ENCODE results near the gene NKAIN2. TPM values are rescaled to one million over a fixed set of nuclear protein-coding genes. Genes with fewer than 3 reads are reported as not detected.

The NKAIN2 gene
- total RNA-seq, 1 donor: under 0.01 TPM

DNA sequence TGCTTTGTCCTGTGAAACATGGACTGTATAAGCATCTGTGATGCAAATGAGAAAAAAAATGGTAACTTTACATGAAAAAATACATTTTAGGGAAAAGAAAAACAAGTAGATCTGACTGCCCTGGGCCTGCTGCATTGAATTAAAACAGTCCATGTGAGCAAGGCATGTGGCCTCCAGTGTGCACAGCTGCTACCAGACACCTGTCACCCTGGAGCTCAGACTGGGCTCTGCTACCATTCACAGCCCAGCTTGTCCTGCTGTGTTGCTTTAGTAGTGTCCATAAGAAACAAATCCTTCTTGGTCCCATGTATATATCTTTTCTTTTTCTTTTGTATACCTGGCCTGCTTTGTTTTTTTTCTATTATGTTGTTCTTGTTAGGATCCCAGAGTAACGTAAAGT lies 315.9 kb downstream of the NKAIN2 start:
- TF ChIP-seq, protein P1, sequence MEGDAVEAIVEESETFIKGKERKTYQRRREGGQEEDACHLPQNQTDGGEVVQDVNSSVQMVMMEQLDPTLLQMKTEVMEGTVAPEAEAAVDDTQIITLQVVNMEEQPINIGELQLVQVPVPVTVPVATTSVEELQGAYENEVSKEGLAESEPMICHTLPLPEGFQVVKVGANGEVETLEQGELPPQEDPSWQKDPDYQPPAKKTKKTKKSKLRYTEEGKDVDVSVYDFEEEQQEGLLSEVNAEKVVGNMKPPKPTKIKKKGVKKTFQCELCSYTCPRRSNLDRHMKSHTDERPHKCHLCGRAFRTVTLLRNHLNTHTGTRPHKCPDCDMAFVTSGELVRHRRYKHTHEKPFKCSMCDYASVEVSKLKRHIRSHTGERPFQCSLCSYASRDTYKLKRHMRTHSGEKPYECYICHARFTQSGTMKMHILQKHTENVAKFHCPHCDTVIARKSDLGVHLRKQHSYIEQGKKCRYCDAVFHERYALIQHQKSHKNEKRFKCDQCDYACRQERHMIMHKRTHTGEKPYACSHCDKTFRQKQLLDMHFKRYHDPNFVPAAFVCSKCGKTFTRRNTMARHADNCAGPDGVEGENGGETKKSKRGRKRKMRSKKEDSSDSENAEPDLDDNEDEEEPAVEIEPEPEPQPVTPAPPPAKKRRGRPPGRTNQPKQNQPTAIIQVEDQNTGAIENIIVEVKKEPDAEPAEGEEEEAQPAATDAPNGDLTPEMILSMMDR (IDR thresholded peaks at IDR 0.05; ENCODE audit: insufficient read depth, low read length): no peak
- DNase-seq (ENCODE audit: low read depth): no peak
- H3K4me3 ChIP-seq (ENCODE audit: low read depth, low read length): no peak overlapping the region

- TF ChIP-seq, protein P1 (IDR thresholded peaks at IDR 0.05; ENCODE audit: insufficient read depth, low read length): no peak
- no peak overlapping the region for H3K4me3 ChIP-seq (ENCODE audit: low read depth, low read length)
- no peak for DNase-seq (ENCODE audit: low read depth)
Measured at GRCh38 chr6:124123617-124124209, 320.0 kb downstream of the NKAIN2 start.

GRCh38 chr6:124131259-124131658 lies 327.6 kb downstream of the NKAIN2 start:
- TF ChIP-seq, protein P1 (IDR thresholded peaks at IDR 0.05; ENCODE audit: insufficient read depth, low read length): no peak
- H3K4me3 ChIP-seq (ENCODE audit: low read depth, low read length): no peak overlapping the region
- DNase-seq (ENCODE audit: low read depth): no peak

DNA sequence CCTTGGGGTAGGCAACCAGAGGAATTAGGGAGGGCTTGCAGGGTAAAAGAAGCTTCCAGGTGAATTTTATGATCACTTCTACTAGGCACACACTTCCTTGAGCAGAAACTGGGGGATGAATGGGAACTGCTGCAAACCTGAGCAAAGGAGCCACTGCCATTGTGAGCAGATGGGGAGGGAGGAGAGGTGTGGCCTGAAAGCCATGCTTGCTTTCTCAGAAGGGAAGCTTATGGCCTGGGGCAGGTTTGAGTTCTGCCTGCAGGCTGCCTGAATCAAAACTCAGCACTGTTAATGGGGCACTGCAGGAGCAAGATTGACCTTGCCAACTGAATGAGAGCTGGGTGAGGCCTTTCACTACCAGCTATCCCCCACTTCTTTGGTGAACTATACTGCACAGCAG lies 328.1 kb downstream of the NKAIN2 start:
- no peak for DNase-seq (ENCODE audit: low read depth)
- no peak overlapping the region for H3K4me3 ChIP-seq (ENCODE audit: low read depth, low read length)
- TF ChIP-seq, protein P1 (IDR thresholded peaks at IDR 0.05; ENCODE audit: insufficient read depth, low read length): no peak

- DNase-seq (ENCODE audit: low read depth): no peak
- TF ChIP-seq, protein P1 (IDR thresholded peaks at IDR 0.05; ENCODE audit: insufficient read depth, low read length): no peak
- H3K4me3 ChIP-seq (ENCODE audit: low read depth, low read length): no peak overlapping the region
Measured at GRCh38 chr6:124132256-124132655, 328.6 kb downstream of the NKAIN2 start.

- H3K4me3 ChIP-seq (ENCODE audit: low read depth, low read length): no peak overlapping the region
- TF ChIP-seq, protein P1 (IDR thresholded peaks at IDR 0.05; ENCODE audit: insufficient read depth, low read length): no peak
- DNase-seq (ENCODE audit: low read depth): no peak
Measured at GRCh38 chr6:124142852-124143251, 339.2 kb downstream of the NKAIN2 start.

DNA sequence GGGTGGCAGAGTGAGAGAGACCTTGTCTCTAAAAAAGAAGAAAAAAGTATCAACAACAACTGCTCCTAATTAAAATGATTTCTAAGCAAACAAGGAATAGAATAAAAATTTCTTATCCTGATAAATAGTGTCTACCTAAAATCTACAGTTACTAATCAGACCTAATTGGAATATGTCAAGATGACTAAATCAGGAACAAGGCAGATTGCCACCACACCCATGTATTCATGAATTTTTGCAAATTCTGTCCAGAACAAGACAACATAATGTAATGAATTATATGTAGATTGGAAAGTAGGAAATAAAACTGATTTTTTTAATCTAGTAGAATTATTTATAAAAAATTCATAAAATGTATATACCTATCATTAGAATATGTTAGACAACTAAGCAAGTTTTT lies 339.8 kb downstream of the NKAIN2 start:
- TF ChIP-seq, protein P1 (IDR thresholded peaks at IDR 0.05; ENCODE audit: insufficient read depth, low read length): no peak
- DNase-seq (ENCODE audit: low read depth): no peak
- H3K4me3 ChIP-seq (ENCODE audit: low read depth, low read length): no peak overlapping the region

Measured in fibroblast of the aortic adventitia (primary cell).